HUES64 (cell line): ENCODE results near the gene RAB33A. TPM values are rescaled to one million over a fixed set of nuclear protein-coding genes. Genes with fewer than 3 reads are reported as not detected.
A peak's percentile ranks its signal among the peaks of the same experiment; 100 is the strongest.

Experiments
- H3K27ac ChIP-seq: 2 replicates; pipeline ENCODE4 v1.7.0; 2013; ENCODE audit warnings: low read depth, low read length, inconsistent platforms
- H3K27me3 ChIP-seq: 2 replicates; pipeline ENCODE4 v1.6.1; 2013; ENCODE audit warnings: mild to moderate bottlenecking, low read length; ENCODE audit not compliant: insufficient read depth
- H3K36me3 ChIP-seq: 2 replicates; pipeline ENCODE4 v1.6.1; 2013; ENCODE audit warnings: mild to moderate bottlenecking, low read length; ENCODE audit not compliant: insufficient read depth
- H3K4me1 ChIP-seq: 2 replicates; pipeline ENCODE4 v1.6.1; 2013; ENCODE audit warnings: mild to moderate bottlenecking, low read length, moderate library complexity; ENCODE audit not compliant: insufficient read depth
- H3K4me3 ChIP-seq: 2 replicates; pipeline ENCODE4 v1.5.1; 2013; ENCODE audit warnings: mild to moderate bottlenecking, low read length, moderate library complexity
- H3K9ac ChIP-seq: 2 replicates; pipeline ENCODE4 v1.6.1; 2013; ENCODE audit warnings: mild to moderate bottlenecking, low read depth, low read length
- H3K9me3 ChIP-seq: 2 replicates; pipeline ENCODE4 v1.6.1; 2013; ENCODE audit warnings: low read depth, low read length; ENCODE audit not compliant: insufficient read depth
- WGBS: fragments of 150-250, 120-280 bp; methylation state at CpG from one replicate; pipeline ENCODE4 v1.1.7; 2013; ENCODE audit warnings: missing lambda C conversion rate; 5-methylcytosine and 5-hydroxymethylcytosine counted together
- polyA plus RNA-seq, 2 experiments: library from polyadenylated mRNA; stranded (reverse); fragments of 50-300 nt; gene quantifications; one replicate each; pipeline ENCODE4 v1.2.3, GENCODE V29; 2013

The RAB33A gene
- polyA plus RNA-seq (2013, experiment 1 of 2) = 4.8 TPM
- polyA plus RNA-seq (2013, experiment 2 of 2) = 5.3 TPM

- Histone ChIP-seq H3K9ac (peak within 1 kb of the TSS; percentile 29), H3K27me3 (peaks cover 27% of the 10 kb centered on the region), H3K36me3 (no peaks in the 10 kb centered on the region), H3K4me1 (peaks cover 9% of the 10 kb centered on the region), H3K27ac (no peak within 1 kb of the TSS), H3K9me3 (no peaks in the 10 kb centered on the region), H3K4me3 (peak within 1 kb of the TSS; percentile 51)
- WGBS = under 1% methylated on average over 51 of the region's 61 CpGs
These were observed at the start of gene RAB33A for GRCh38 chrX:130171446-130172126. Gene RAB33A (plus strand): TSS chrX:130171962. CDS start chrX:130172063, 101 bp downstream.

GRCh38 chrX:130124577-130124976, 47.2 kb upstream of the RAB33A start:
- Histone ChIP-seq H3K27ac (no peak overlapping the region), H3K4me1 (no peaks in the 10 kb centered on the region), H3K9ac (no peak overlapping the region), H3K27me3 (peaks cover 12% of the 10 kb centered on the region), H3K4me3 (no peak overlapping the region), H3K36me3 (peaks cover 19% of the 10 kb centered on the region), H3K9me3 (no peaks in the 10 kb centered on the region)
- WGBS = 88% methylated on average over 4 of the region's 4 CpGs

- Histone ChIP-seq H3K4me3 (no peak overlapping the region), H3K4me1 (no peaks in the 10 kb centered on the region), H3K9ac (no peak overlapping the region), H3K9me3 (no peaks in the 10 kb centered on the region), H3K27me3 (peaks cover 5% of the 10 kb centered on the region), H3K27ac (no peak overlapping the region), H3K36me3 (peaks cover 24% of the 10 kb centered on the region)
- 97% methylated on average over 11 of the region's 13 CpGs for WGBS
These were observed 46.5 kb upstream of the RAB33A start for GRCh38 chrX:130125091-130125874.

GRCh38 chrX:130130990-130131389, 40.8 kb upstream of the RAB33A start:
- Histone ChIP-seq H3K4me3 (no peak overlapping the region), H3K4me1 (no peaks in the 10 kb centered on the region), H3K9ac (no peak overlapping the region), H3K9me3 (no peaks in the 10 kb centered on the region), H3K27ac (no peak overlapping the region), H3K27me3 (no peaks in the 10 kb centered on the region), H3K36me3 (peaks cover 63% of the 10 kb centered on the region)
- 98% methylated on average over 5 of the region's 5 CpGs for WGBS

- Histone ChIP-seq H3K27ac (no peak overlapping the region), H3K9ac (no peak overlapping the region), H3K27me3 (no peaks in the 10 kb centered on the region; the same call in 1 of the 2 replicates), H3K9me3 (no peaks in the 10 kb centered on the region), H3K4me1 (no peaks in the 10 kb centered on the region), H3K4me3 (no peak overlapping the region), H3K36me3 (peaks cover 48% of the 10 kb centered on the region)
- 90% methylated on average over 5 of the region's 5 CpGs for WGBS
These were observed 35.3 kb upstream of the RAB33A start for GRCh38 chrX:130136496-130136895.

- H3K9me3 ChIP-seq = no peaks in the 10 kb centered on the region
- H3K36me3 ChIP-seq = peaks cover 48% of the 10 kb centered on the region
- WGBS = 96% methylated on average over 8 of the region's 8 CpGs
- no peak overlapping the region for H3K27ac ChIP-seq
- no peak overlapping the region for H3K4me3 ChIP-seq
- H3K4me1 ChIP-seq = no peaks in the 10 kb centered on the region
- H3K27me3 ChIP-seq = no peaks in the 10 kb centered on the region; the same call in 1 of the 2 replicates
- no peak overlapping the region for H3K9ac ChIP-seq
These were observed 34.8 kb upstream of the RAB33A start for GRCh38 chrX:130136961-130137360.

- WGBS = 39% methylated on average over 3 of the region's 3 CpGs
- H3K4me3 ChIP-seq = no peak overlapping the region
These were observed 32.1 kb upstream of the RAB33A start for GRCh38 chrX:130139474-130140201.

GRCh38 chrX:130144509-130144908, 27.3 kb upstream of the RAB33A start:
- Histone ChIP-seq H3K27me3 (no peaks in the 10 kb centered on the region; the same call in 1 of the 2 replicates), H3K4me1 (no peaks in the 10 kb centered on the region), H3K36me3 (peaks cover 41% of the 10 kb centered on the region), H3K9me3 (no peaks in the 10 kb centered on the region), H3K27ac (no peak overlapping the region), H3K9ac (no peak overlapping the region), H3K4me3 (no peak overlapping the region)
- WGBS = 98% methylated on average over 2 of the region's 3 CpGs

More at GRCh38 chrX:130139474-130140201, 32.1 kb upstream of the RAB33A start:
- Histone ChIP-seq H3K36me3 (peaks cover 35% of the 10 kb centered on the region), H3K4me1 (no peaks in the 10 kb centered on the region), H3K9ac (no peak overlapping the region), H3K9me3 (no peaks in the 10 kb centered on the region), H3K27ac (no peak overlapping the region), H3K27me3 (no peaks in the 10 kb centered on the region; the same call in 1 of the 2 replicates)

- Histone ChIP-seq H3K36me3 (peaks cover 41% of the 10 kb centered on the region), H3K9ac (no peak overlapping the region), H3K4me3 (no peak overlapping the region), H3K27ac (no peak overlapping the region), H3K9me3 (no peaks in the 10 kb centered on the region), H3K27me3 (no peaks in the 10 kb centered on the region; the same call in 1 of the 2 replicates), H3K4me1 (no peaks in the 10 kb centered on the region)
- WGBS = 100% methylated on average over 4 of the region's 4 CpGs
These were observed 26.6 kb upstream of the RAB33A start for GRCh38 chrX:130145123-130145522.

GRCh38 chrX:130147631-130148030, 24.1 kb upstream of the RAB33A start:
- no peaks in the 10 kb centered on the region for H3K27me3 ChIP-seq
- H3K4me3 ChIP-seq = no peak overlapping the region
- H3K9ac ChIP-seq = no peak overlapping the region
- H3K36me3 ChIP-seq = peaks cover 38% of the 10 kb centered on the region
- no peaks in the 10 kb centered on the region for H3K9me3 ChIP-seq
- no peak overlapping the region for H3K27ac ChIP-seq
- WGBS = 91% methylated on average over 5 of the region's 5 CpGs
- H3K4me1 ChIP-seq = no peaks in the 10 kb centered on the region

- no peak overlapping the region for H3K27ac ChIP-seq
- no peak overlapping the region for H3K4me3 ChIP-seq
- 0 out of 2 replicates have a peak, but pooled peaks cover 11% of the 10 kb centered on the region for H3K36me3 ChIP-seq
- H3K4me1 ChIP-seq = no peaks in the 10 kb centered on the region
- no peaks in the 10 kb centered on the region for H3K27me3 ChIP-seq
- no peak overlapping the region for H3K9ac ChIP-seq
- no CpG with 5 or more reads among the region's 2 CpGs for WGBS
- no peaks in the 10 kb centered on the region for H3K9me3 ChIP-seq
These were observed 16.2 kb upstream of the RAB33A start for GRCh38 chrX:130155564-130155963.
